ENCODE results near the gene ADAMTS6.

Gene ADAMTS6

DNA sequence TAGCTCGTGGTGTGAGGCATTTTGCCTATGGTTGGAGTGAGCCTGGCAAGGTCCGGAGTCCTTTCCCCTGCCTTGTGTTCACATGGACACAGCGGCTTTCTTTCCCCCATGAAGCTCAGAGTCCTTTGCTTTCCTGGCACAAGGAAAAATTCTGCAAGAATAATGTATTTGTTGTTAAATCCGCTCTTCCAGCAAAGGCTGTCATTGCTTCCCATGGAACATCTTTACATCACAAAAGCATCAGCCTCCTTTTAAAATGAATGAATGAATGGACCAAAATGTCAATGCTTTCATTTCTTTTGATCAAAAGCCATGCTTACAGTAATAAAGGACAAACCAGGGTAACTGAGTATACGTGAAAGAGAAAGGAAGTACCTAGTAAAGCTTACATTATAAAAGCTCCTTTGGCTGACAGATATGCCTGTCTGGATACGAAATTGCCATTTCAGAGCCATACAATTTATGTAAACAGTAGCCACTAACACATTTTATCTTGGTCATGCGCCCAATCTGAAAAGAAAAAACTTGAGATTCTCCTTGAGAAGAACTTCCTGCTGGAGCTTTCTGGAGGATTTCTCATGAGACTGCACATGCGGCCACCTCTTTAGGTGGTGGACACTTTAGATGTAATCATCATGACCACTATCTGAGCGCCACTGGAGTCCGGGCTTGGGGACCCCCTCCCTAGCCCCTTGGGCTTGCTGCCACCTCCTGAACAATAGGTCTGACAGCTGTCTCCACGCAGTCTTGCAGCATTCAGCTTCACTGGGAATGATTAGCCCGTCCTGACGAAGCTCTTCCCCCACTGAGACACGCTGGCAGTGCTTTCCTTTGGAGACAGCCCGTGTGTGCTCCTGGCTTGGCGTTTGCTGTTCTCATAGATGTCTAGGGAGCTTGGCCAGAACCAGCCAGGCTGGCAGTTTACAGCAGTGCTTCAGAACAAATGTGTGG is 355.9 kb downstream of the ADAMTS6 start:
- no peak overlapping the region for H3K27ac ChIP-seq
- TF ChIP-seq ZFX (IDR thresholded peaks at IDR 0.05; ENCODE audit: borderline replicate concordance) (no peak), CTCF (IDR thresholded peaks at IDR 0.05) (no peak)

DNA sequence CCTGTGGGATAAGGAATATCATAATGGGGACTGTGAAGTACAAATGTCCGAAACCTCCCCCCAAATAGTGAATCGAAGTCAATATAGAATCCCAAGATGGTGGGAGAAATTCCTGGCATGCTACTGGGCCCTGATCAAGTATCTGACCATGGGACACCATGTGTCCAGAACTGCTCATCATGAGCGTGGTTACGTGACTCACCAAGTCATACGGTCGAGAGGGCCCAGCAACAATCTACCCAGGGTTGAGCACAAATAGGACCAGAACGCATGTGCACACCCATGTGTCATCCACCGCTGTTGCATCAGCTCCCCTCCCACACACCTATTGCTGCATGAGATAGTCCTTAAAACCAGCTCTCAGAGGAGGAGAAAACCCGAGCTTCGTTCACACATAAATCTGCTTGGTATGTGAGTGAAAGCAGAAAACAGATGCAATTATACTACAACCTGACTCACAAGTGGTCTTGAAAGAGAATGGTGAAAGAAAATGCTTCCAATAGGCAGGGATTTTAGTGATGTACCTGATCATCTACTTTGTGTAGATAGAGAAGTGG is 359.8 kb downstream of the ADAMTS6 start:
- TF ChIP-seq ZFX (IDR thresholded peaks at IDR 0.05; ENCODE audit: borderline replicate concordance) (no peak), CTCF (IDR thresholded peaks at IDR 0.05) (no peak)
- no peak overlapping the region for H3K27ac ChIP-seq

DNA sequence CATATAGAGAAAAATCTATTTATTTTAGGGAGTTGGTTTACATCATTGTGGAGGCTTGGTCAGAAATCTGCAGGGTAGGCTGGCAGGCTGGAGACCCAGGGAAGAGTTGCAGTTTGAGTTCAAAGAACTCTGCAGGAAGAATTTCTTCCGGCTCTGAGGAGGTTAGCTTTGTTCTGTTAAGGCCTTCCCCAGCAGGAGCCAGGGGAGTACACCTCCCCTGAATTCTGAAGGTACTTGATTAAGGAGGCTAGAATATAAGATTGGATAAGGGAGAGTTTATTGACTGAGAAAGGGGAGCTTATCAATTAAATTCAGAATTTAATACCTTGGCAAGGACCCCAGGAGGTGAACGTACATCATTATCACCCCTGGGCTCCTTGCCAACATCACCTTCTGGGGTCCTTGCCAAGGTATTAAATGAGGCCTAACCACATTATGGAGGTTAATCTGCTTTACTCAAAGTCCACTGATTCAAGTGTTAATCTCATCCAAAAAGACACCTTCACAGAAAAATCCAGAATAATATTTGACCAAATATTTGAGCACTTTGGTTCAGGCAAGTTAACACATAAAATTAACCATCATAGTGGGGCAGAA is 361.3 kb downstream of the ADAMTS6 start:
- TF ChIP-seq ZFX (IDR thresholded peaks at IDR 0.05; ENCODE audit: borderline replicate concordance) (no peak), CTCF (IDR thresholded peaks at IDR 0.05) (no peak)
- H3K27ac ChIP-seq, result no peak overlapping the region

DNA sequence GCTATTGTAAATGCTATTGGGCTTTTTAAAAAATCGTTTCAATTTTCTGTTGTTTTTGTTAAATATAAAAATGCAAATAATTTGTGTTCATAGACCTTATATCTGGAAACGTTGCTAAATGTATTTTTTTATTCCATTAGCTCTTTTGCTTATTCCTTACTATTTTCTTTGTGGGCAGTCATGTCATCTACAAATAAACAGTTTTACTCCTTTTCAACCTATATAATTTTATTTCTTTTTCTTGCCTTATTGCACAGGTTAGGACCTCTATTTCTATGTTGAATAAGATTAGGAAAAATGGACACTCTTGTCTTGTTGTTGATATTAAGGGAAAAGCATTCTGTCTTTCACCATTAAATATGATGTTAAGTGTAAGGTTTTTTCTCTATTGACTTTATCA is 364.2 kb downstream of the ADAMTS6 start:
- no peak overlapping the region for H3K27ac ChIP-seq
- no peak for TF ChIP-seq ZFX (IDR thresholded peaks at IDR 0.05; ENCODE audit: borderline replicate concordance)
- TF ChIP-seq CTCF (IDR thresholded peaks at IDR 0.05), result no peak

- H3K27ac ChIP-seq, result no peak overlapping the region
- no peak for TF ChIP-seq ZFX (IDR thresholded peaks at IDR 0.05; ENCODE audit: borderline replicate concordance)
- TF ChIP-seq CTCF (IDR thresholded peaks at IDR 0.05), result no peak
Measured at GRCh38 chr5:65113771-65114170, 367.9 kb downstream of the ADAMTS6 start.

GRCh38 chr5:65111961-65112658 is 369.6 kb downstream of the ADAMTS6 start:
- no peak overlapping the region for H3K27ac ChIP-seq
- TF ChIP-seq CTCF (IDR thresholded peaks at IDR 0.05) (no peak), ZFX (IDR thresholded peaks at IDR 0.05; ENCODE audit: borderline replicate concordance) (no peak)

Data from 22Rv1 (cell line).